SK-N-MC (cell line): Measurements from ENCODE around the gene KLB.

ENCODE experiments used
- DNase-seq: peaks from one replicate; pipeline ENCODE4 v3.0.0-alpha.2; 2011; ENCODE audit warnings: low read depth, low spot score
- H3K27ac ChIP-seq: fragments of 200-600 bp; sonication (generic); 2 replicates; pipeline ENCODE4 v1.5.1; 2016; ENCODE audit warnings: mixed run types
- H3K36me3 ChIP-seq: fragments of 200-600 bp; sonication (generic); 2 replicates; pipeline ENCODE4 v1.6.1; 2017; ENCODE audit warnings: antibody characterized with exemption, low read length, mixed read lengths; ENCODE audit not compliant: insufficient read depth
- H3K4me3 ChIP-seq: fragments of 200-600 bp; sonication (generic); 2 replicates; pipeline ENCODE4 v1.5.1; 2016
- H3K9ac ChIP-seq: fragments of 200-600 bp; sonication (generic); 2 replicates; pipeline ENCODE4 v1.8.0; 2017; ENCODE audit warnings: mixed run types, mixed read lengths; ENCODE audit not compliant: insufficient read length
- H3K9me3 ChIP-seq: fragments of 200-600 bp; sonication (generic); 2 replicates; pipeline ENCODE4 v1.6.1; 2017; ENCODE audit warnings: low read depth, mild to moderate bottlenecking, antibody characterized with exemption, low read length, moderate library complexity, mixed read lengths
- EZH2 ChIP-seq: fragments of 200-600 bp; sonication (generic); IDR thresholded peaks from one replicate; pipeline ENCODE4 v1.6.1; 2017; ENCODE audit warnings: antibody characterized with exemption
- FOXP2 ChIP-seq: optimal IDR thresholded peaks from 2 replicates; pipeline ENCODE3; 2011; ENCODE audit warnings: mild to moderate bottlenecking, moderate library complexity; ENCODE audit not compliant: insufficient read depth; ENCODE audit errors: extremely low read length, control extremely low read depth
- POLR2AphosphoS5 ChIP-seq: IDR thresholded peaks from 2 replicates; pipeline ENCODE4 v1.6.1; 2012; ENCODE audit warnings: mild to moderate bottlenecking, low read depth, low read length, borderline replicate concordance

KLB gene

GRCh38 chr4:39442998-39443397 lies 36.3 kb downstream of the KLB start:
- H3K27ac ChIP-seq, result no peak overlapping the region
- H3K36me3 ChIP-seq, result no peaks in the 10 kb centered on the region
- DNase-seq, result no peak
- H3K9me3 ChIP-seq, result no peaks in the 10 kb centered on the region
- TF ChIP-seq FOXP2, result no peak
- no peak overlapping the region for H3K4me3 ChIP-seq
- H3K9ac ChIP-seq, result no peak overlapping the region

GRCh38 chr4:39446483-39446841 lies 39.7 kb downstream of the KLB start:
- Histone ChIP-seq H3K36me3 (peaks cover 16% of the 10 kb centered on the region), H3K9me3 (no peaks in the 10 kb centered on the region), H3K9ac (no peak overlapping the region), H3K4me3 (no peak overlapping the region), H3K27ac (no peak overlapping the region)
- TF ChIP-seq POLR2AphosphoS5 (0 out of 2 replicates have a peak, but pooled peaks have one; percentile 6), EZH2 (no peak), FOXP2 (no peak)
- no peak for DNase-seq

GRCh38 chr4:39446842-39447573 lies 40.3 kb downstream of the KLB start:
- Histone ChIP-seq H3K4me3 (no peak overlapping the region), H3K27ac (no peak overlapping the region), H3K9me3 (no peaks in the 10 kb centered on the region), H3K9ac (no peak overlapping the region), H3K36me3 (peaks cover 21% of the 10 kb centered on the region)
- no peak for TF ChIP-seq EZH2
- no peak for TF ChIP-seq FOXP2
- peak; percentile 21; the same call in 1 of the 2 replicates for TF ChIP-seq POLR2AphosphoS5
- DNase-seq, result no peak

GRCh38 chr4:39450618-39451017 lies 43.9 kb downstream of the KLB start:
- TF ChIP-seq EZH2 (no peak), POLR2AphosphoS5 (0 out of 2 replicates have a peak, but pooled peaks have one; percentile 7)
- Histone ChIP-seq H3K36me3 (peaks cover 57% of the 10 kb centered on the region), H3K27ac (peak overlapping the region; percentile 80), H3K9ac (no peak overlapping the region), H3K9me3 (no peaks in the 10 kb centered on the region), H3K4me3 (no peak overlapping the region)
- no peak for DNase-seq

GRCh38 chr4:39451423-39452023 lies 44.8 kb downstream of the KLB start:
- Histone ChIP-seq H3K9me3 (no peaks in the 10 kb centered on the region), H3K27ac (no peak overlapping the region; the same call in 1 of the 2 replicates), H3K36me3 (peaks cover 66% of the 10 kb centered on the region), H3K4me3 (no peak overlapping the region), H3K9ac (no peak overlapping the region)
- no peak for DNase-seq
- TF ChIP-seq POLR2AphosphoS5 (0 out of 2 replicates have a peak, but pooled peaks have one; percentile 4), EZH2 (no peak)

GRCh38 chr4:39452153-39452859 lies 45.6 kb downstream of the KLB start:
- H3K9me3 ChIP-seq, result no peaks in the 10 kb centered on the region
- 0 out of 2 replicates have a peak overlapping the region, but pooled peaks have one; percentile 2 for H3K27ac ChIP-seq
- TF ChIP-seq EZH2, result no peak
- no peak; the same call in 1 of the 2 replicates for TF ChIP-seq POLR2AphosphoS5
- no peak for TF ChIP-seq FOXP2
- H3K4me3 ChIP-seq, result no peak overlapping the region
- H3K36me3 ChIP-seq, result peaks cover 74% of the 10 kb centered on the region
- no peak for DNase-seq
- H3K9ac ChIP-seq, result no peak overlapping the region

GRCh38 chr4:39452860-39453587 lies 46.3 kb downstream of the KLB start:
- no peaks in the 10 kb centered on the region for H3K9me3 ChIP-seq
- DNase-seq, result no peak
- peaks cover 81% of the 10 kb centered on the region for H3K36me3 ChIP-seq
- H3K9ac ChIP-seq, result no peak overlapping the region
- peak overlapping the region; percentile 21; the same call in 1 of the 2 replicates for H3K27ac ChIP-seq
- H3K4me3 ChIP-seq, result no peak overlapping the region
- TF ChIP-seq POLR2AphosphoS5 (peak; percentile 27; the same call in 1 of the 2 replicates), FOXP2 (no peak)

GRCh38 chr4:39453738-39454137 lies 47.0 kb downstream of the KLB start:
- Histone ChIP-seq H3K27ac (peak overlapping the region; percentile 21), H3K9ac (no peak overlapping the region), H3K4me3 (no peak overlapping the region), H3K36me3 (peaks cover 85% of the 10 kb centered on the region), H3K9me3 (no peaks in the 10 kb centered on the region)
- DNase-seq, result no peak
- no peak for TF ChIP-seq EZH2
- no peak for TF ChIP-seq FOXP2
- TF ChIP-seq POLR2AphosphoS5, result no peak
